GM18526 (cell line): Measurements from ENCODE around the gene CTU1.

ENCODE experiments used
- POLR2A ChIP-seq: IDR thresholded peaks from 3 replicates; pipeline ENCODE4 v1.6.1; 2011; ENCODE audit not compliant: insufficient read length; ENCODE audit errors: extremely low read depth

The CTU1 gene

GRCh38 chr19:51137792-51138425, 29.7 kb upstream of the CTU1 start:
- TF ChIP-seq POLR2A, result no peak

- no peak for TF ChIP-seq POLR2A
Measured at GRCh38 chr19:51136851-51137551, 28.8 kb upstream of the CTU1 start.

GRCh38 chr19:51135986-51136762, 28.0 kb upstream of the CTU1 start:
- no peak for TF ChIP-seq POLR2A

GRCh38 chr19:51135004-51135403, 26.8 kb upstream of the CTU1 start:
- no peak for TF ChIP-seq POLR2A

- TF ChIP-seq POLR2A, result no peak
Measured at GRCh38 chr19:51131780-51132680, 23.8 kb upstream of the CTU1 start.

- no peak for TF ChIP-seq POLR2A
Measured at GRCh38 chr19:51129716-51130115, 21.5 kb upstream of the CTU1 start.

- no peak for TF ChIP-seq POLR2A
Measured at GRCh38 chr19:51128227-51128626, 20.0 kb upstream of the CTU1 start.

GRCh38 chr19:51127755-51128154, 19.5 kb upstream of the CTU1 start:
- no peak for TF ChIP-seq POLR2A

GRCh38 chr19:51127032-51127431, 18.8 kb upstream of the CTU1 start:
- no peak for TF ChIP-seq POLR2A

- no peak for TF ChIP-seq POLR2A
Measured at GRCh38 chr19:51125421-51126075, 17.3 kb upstream of the CTU1 start.

- TF ChIP-seq POLR2A, result no peak
Measured at GRCh38 chr19:51124729-51125128, 16.5 kb upstream of the CTU1 start, which contains the start of gene SIGLEC9. Gene SIGLEC9, plus strand, starts transcription at chr19:51124906. Its CDS starts 69 bp downstream, at chr19:51124975.

- TF ChIP-seq POLR2A, result no peak
Measured at GRCh38 chr19:51124216-51124615, 16.0 kb upstream of the CTU1 start.

- no peak for TF ChIP-seq POLR2A
Measured at GRCh38 chr19:51123802-51124201, 15.6 kb upstream of the CTU1 start.

- no peak for TF ChIP-seq POLR2A
Measured at GRCh38 chr19:51123381-51123800, 15.2 kb upstream of the CTU1 start.

GRCh38 chr19:51122112-51122981, 14.1 kb upstream of the CTU1 start:
- TF ChIP-seq POLR2A, result no peak
